ENCODE data around the gene ESRRA. TPM values are rescaled to one million over a fixed set of nuclear protein-coding genes. Genes with fewer than 3 reads are reported as not detected.
A peak's percentile ranks its signal among the peaks of the same experiment; 100 is the strongest.

Gene ESRRA
- polyA plus RNA-seq, 3 donors: 30.1 to 58.1 (median 49.6) TPM

DNA sequence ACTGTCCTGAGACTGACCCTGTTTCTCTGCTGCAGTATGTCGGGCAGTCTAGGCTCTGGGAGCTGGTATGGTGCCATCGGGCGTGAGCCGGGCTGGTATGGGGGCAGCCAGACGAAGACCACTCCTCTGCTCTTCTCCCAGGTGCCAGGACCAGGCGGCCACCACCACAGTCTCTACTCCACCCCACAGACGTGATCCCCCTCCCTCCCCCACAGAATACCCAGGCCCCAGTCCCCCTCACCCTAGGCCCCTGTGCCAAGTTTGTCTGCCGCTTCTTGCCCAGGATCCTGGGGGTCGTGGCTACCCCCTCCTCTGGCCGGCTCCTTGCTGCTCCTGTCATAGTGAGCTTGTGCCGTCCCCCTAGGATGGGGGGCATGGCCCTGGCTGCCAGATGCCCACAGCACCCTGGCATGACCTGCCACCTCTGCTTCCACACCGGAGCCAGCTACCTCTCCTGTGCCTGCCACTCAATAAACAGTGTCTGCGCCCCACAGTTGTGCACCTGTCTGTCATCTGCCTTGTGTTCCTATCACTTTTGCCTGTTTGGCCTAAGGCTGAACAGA is 16.2 kb upstream of the ESRRA start:
- 93 to 96% (median 95%) methylated on average over 13 of the region's 13 CpGs for WGBS, 3 donors
- H3K27ac ChIP-seq (ENCODE audit: low read depth, low read length): no peak overlapping the region

DNA sequence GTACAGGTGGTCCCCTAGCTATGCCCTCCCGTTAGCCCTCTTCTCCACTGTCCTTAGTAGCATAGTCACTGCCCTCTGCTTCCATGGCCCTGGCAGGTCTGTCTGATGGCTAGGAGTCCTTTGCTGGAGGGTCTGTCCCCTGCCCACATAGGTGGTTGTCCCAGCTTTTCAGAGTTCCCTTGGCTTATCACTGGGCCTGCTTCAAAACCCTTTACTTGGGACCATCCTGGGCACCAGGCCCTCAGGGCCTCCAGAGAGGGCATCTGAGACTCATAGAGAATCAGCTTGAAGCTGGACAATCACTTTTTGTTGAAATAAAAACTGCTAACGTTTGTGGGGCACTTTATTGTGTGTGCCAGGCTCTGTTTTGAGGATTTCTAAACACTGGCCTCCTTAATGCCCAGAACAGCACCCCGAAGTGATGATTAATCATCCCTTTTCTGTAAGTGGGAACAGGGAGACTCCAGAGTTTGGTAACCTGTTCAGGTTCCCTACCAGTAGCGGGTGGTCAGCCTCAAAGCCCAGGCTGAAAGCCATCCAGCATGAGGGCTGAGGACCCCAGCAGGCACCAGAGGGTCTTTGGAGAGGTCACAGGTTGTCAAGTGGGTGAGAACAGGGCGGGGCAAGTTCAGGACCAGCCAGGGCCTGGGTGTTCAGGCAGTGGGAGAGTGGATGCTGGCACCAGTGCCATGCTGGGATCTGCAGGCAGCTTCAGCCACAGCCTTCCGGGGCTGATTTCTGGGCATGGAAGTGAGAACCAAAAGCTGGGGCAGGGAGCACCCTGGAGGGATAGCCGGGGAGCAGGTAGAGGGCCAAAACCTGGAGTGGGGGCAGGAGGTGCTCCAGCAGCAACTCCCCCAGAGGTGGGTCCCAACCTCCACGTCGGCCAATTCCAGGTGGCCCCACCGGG is 14.7 kb upstream of the ESRRA start:
- WGBS, 3 donors: 49 to 62% (median 56%) methylated on average over 8 to 10 of the region's 10 CpGs
- H3K27ac ChIP-seq (ENCODE audit: low read depth, low read length): no peak overlapping the region

DNA sequence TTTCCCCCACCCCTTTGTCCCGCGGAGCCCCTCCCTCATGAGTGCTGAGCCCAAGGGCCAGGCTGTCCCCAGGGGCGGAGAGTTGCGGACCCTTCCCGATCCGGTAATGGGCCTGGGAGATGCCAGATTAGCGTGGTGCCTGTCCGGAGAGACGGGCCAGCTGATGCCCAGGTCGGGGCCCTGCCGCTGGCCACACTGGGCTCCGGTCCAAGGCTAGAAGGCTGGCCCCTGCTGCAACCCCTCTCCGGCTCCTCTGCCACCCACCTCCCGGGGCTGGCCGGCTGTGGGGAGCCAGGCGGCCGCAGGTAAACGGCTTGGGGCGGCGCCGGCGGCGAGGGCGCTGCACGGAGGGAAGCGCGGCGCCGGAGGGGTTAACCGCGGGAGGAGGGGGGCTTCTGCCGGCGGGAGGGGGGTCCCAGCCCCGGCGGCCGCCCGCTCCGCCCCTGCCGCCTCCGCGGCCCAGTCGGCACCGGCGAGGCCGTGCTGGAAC is 14.0 kb upstream of the ESRRA start, which contains the start of gene KCNK4:
Gene KCNK4 (plus strand): TSS at position 41 of the 490 bp plus-strand sequence. CDS start 1,717 bp downstream, outside the sequence.
- no peak within 1 kb of the TSS for H3K27ac ChIP-seq (ENCODE audit: low read depth, low read length)
- 4 to 7% (median 6%) methylated on average over 31 to 45 of the region's 45 CpGs for WGBS, 3 donors

DNA sequence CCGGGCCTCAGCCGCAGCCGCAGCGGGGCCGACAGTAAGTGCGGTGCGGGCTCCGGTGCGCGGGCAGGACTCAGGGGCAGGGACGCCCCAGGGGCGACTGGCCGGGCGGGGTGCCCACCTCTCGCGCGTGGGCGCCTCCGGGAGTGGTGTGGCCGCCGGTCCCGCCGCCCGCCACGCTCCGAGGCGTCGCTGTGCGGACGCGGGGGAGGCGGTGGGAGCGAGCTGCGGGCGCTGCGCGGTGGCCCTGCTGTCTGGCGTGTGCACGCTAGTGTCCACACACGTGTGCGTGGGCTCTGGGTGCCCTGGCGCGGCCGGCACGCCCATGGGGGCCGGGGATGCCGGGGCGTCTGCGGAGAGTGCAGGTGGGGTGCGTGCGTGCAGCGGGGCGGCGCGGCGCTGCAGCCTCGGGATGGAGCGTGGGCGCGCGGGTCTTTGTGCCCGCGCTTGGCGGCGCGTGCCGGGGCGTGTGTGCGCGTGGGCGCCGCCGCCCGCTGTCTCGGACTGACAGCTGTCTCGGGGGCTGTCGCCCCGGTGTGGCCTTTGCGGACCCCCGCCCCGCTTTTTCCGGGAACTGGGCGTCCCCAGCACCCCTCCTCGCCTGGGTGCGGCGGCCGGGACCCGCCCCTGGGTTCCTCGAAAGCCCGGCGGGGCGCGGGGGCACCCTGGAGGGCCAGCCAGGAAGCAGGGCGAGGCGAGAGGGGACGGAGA is 13.4 kb upstream of the ESRRA start:
- WGBS, 3 donors: 0 to 1% (median 1%) methylated on average over 64 to 96 of the region's 96 CpGs
- no peak overlapping the region for H3K27ac ChIP-seq (ENCODE audit: low read depth, low read length)

DNA sequence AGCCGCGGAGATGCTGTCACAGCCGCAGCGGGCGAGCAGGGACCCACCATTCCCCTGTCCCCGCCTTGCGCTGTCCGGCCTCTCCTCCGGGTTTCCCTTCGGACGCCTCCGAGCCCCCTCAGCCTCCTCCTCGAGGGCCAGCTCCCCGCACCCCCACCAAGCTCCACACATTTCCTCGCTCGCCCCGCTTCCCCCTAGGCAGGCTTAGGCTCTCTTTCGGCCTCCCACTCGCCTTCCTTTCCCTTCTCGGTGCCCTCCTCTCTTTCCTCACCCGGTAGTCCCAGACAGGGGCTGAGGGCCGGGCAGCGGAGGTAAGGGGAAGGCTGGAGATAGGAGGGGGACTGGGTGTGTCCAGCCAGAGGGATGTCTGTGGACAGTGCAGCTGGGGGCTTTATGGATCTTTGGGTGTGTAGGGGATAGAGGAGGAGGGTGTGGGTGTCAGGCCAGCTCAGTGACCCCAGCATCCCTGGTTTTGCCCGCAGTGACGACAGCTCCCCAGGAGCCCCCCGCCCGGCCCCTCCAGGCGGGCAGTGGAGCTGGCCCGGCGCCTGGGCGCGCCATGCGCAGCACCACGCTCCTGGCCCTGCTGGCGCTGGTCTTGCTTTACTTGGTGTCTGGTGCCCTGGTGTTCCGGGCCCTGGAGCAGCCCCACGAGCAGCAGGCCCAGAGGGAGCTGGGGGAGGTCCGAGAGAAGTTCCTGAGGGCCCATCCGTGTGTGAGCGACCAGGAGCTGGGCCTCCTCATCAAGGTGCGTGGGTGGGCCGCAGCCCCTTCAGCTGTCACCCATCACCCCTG is 12.7 kb upstream of the ESRRA start:
- no peak overlapping the region for H3K27ac ChIP-seq (ENCODE audit: low read depth, low read length)
- WGBS, 3 donors: 33 to 58% (median 35%) methylated on average over 29 to 42 of the region's 42 CpGs

DNA sequence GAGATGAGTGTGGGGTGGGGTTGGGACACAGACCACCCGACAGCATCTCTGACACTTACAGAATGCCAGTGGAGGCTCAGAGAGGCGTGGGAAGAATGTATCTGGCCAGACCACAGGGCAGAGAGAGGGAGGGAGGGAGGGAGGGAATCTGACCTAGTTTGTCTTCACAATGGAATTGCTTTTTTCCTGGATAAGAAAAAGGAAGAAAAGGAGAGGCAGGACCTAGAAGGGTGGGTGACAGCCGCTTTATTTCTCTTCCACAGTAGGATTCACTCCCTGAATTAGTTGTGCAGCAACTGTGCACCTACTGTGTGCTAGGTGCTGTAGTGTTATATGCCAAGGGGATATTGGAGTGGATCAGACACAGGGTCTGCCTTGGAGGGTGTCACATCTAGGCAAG is 10.6 kb upstream of the ESRRA start:
- no peak overlapping the region for H3K27ac ChIP-seq (ENCODE audit: low read depth, low read length)
- WGBS, 3 donors: 56 to 63% (median 57%) methylated on average over 3 of the region's 3 CpGs

DNA sequence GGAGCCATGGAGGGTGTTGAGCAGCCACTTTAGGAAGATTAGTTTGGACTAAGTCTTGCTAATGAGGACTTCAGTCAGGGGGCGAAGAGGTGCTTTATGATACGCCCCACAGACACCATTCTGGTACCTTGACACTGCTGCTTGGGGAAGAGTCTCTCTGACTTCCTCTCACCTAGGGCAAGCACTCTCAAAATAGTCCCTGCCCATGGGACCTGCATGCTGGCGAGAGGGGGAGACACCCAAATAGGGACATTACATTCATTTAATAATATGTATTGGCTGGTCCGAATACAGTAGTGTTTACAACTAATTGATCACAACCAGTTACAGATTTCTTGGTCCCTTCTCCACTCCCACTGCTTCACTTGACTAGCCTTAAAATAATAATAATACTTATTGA is 9.6 kb upstream of the ESRRA start:
- H3K27ac ChIP-seq (ENCODE audit: low read depth, low read length): no peak overlapping the region
- WGBS, 3 donors: 86 to 92% (median 87%) methylated on average over 4 of the region's 4 CpGs

DNA sequence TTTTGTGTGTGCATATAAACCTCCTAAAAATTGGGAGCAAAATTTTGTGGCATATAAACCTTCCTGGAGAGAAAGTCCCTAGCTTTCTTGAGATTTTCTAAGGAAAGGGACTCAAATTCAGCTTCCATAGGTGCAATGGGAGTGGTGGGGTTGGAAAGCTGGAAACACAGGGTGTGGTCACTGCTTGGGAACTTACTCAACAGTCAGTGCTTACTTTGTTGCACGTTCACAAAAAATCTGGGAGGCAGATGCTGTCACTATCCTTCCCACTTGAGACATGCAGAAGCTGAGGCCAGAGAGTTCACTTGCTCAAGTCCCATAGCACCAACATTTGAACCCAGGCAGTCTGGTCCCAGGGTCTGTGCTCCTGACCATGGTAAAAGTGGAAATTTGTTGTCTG is 9.1 kb upstream of the ESRRA start:
- 26 to 50% (median 28%) methylated on average over 1 of the region's 1 CpG for WGBS, 3 donors
- no peak overlapping the region for H3K27ac ChIP-seq (ENCODE audit: low read depth, low read length)

DNA sequence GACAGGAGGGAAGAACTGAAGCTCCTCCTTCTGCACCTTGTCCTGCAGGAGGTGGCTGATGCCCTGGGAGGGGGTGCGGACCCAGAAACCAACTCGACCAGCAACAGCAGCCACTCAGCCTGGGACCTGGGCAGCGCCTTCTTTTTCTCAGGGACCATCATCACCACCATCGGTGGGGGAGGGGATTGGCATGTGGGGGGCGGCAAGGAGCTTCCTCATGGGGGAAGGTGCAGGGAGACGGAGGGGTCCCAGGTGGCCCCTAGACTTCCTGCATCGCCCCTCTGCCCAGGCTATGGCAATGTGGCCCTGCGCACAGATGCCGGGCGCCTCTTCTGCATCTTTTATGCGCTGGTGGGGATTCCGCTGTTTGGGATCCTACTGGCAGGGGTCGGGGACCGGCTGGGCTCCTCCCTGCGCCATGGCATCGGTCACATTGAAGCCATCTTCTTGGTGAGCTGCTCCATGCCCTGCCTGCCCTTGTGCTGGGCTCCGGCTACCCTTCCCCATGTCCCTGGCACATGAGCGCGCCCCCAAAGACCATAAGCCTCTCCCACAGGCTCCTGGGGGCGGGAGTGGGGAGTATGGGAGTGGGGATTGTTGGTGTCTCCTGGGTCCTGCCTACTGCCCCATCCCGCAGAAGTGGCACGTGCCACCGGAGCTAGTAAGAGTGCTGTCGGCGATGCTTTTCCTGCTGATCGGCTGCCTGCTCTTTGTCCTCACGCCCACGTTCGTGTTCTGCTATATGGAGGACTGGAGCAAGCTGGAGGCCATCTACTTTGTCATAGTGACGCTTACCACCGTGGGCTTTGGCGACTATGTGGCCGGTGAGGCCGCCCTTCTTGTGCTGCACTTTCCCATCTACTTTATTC is 8.3 kb upstream of the ESRRA start:
- WGBS, 3 donors: 16 to 19% (median 17%) methylated on average over 34 of the region's 34 CpGs

DNA sequence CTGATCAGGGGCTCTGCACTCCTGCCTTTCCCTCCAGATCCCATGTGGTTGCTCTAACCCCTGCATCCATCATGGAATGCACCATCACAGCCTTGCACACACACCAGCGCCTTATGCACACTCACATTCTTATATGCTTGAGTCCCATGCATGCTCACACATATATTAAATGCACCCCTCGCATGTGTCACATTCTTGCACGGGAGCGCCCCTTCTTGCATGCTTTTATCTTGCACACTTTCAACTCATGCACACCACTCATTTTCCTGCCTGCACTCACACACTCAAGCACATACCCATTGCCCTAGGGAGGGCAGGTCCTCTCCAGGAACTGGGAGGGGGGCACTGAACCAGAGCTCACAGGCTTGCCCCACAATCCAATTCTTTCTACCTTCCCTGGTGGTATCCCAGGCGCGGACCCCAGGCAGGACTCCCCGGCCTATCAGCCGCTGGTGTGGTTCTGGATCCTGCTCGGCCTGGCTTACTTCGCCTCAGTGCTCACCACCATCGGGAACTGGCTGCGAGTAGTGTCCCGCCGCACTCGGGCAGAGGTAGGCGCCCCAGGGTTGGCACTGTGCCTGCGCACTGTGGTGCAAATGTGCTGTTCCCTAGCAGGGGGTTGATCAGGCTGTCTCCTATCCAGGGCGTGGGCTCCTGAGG is 7.5 kb upstream of the ESRRA start:
- H3K27ac ChIP-seq (ENCODE audit: low read depth, low read length): no peak overlapping the region
- WGBS, 3 donors: 33 to 48% (median 41%) methylated on average over 18 of the region's 18 CpGs

More for the DNA sequence above, 8.3 kb upstream of the ESRRA start:
- H3K27ac ChIP-seq (ENCODE audit: low read depth, low read length): no peak overlapping the region

DNA sequence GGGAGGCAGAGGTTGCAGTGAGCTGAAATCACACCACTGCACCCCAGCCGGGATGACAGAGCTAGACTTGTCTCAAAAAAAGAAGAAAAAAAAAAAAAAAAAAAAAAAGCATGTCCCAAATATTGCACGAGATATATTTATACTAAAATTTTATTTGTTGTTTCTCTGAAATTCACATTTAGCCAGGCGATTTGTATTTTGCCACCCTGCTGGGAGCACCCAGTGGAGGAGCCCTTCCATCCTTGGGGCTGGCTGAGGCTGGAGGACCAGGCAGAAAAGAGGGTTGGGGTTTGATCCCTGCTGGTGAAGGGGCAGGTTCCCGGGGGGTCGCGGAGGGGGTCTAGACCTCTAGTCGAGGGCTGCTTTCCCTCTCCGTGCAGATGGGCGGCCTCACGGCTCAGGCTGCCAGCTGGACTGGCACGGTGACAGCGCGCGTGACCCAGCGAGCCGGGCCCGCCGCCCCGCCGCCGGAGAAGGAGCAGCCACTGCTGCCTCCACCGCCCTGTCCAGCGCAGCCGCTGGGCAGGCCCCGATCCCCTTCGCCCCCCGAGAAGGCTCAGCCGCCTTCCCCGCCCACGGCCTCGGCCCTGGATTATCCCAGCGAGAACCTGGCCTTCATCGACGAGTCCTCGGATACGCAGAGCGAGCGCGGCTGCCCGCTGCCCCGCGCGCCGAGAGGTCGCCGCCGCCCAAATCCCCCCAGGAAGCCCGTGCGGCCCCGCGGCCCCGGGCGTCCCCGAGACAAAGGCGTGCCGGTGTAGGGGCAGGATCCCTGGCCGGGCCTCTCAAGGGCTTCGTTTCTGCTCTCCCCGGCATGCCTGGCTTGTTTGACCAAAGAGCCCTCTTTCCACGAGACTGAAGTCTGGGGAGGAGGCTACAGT is 6.1 kb upstream of the ESRRA start:
- WGBS, 3 donors: 3 to 5% (median 3%) methylated on average over 43 to 60 of the region's 60 CpGs
- no peak overlapping the region for H3K27ac ChIP-seq (ENCODE audit: low read depth, low read length)

DNA sequence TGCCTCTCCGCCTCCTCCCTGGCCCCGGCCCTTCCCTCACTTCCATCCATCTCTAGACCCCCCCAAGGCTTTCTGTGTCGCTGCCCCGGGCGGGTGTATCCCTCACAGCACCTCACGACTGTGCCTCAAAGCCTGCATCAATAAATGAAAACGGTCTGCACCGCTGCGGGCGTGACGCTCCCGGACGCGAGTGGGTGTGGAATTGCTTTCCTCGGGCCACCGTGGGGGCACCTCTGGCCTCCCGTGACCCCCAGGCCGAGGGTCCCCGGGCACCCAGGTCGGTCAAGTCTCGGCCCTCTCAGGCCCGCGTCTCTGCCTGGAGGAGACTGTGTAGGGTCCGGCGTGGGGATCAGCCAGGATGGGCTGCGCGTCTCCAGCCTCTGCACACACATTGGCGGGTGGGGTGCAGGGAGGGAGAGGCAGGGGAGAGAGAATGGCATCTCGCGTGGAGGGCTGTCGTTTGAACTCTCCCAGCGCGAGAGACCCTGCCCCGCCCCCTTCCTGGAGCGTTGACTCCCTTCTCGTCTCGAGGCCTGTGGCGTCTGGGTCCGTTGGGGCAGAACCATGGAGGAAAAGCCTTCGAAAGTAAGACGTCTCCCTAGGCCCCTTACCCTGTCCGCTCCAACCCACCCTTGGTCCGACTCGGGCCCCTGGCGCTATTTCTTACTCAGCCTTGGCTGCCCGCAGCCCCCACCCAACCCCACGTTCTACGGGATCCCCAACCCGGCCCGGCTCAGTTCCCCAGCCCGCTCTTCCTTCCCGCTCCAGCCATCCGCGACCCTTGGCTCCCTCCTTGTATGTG is 5.3 kb upstream of the ESRRA start, which contains the start of gene CATSPERZ:
Gene CATSPERZ (plus strand): TSS at position 512 of the 802 bp plus-strand sequence. CDS start 53 bp downstream, at position 565.
- 3 to 7% (median 4%) methylated on average over 50 to 54 of the region's 54 CpGs for WGBS, 3 donors

DNA sequence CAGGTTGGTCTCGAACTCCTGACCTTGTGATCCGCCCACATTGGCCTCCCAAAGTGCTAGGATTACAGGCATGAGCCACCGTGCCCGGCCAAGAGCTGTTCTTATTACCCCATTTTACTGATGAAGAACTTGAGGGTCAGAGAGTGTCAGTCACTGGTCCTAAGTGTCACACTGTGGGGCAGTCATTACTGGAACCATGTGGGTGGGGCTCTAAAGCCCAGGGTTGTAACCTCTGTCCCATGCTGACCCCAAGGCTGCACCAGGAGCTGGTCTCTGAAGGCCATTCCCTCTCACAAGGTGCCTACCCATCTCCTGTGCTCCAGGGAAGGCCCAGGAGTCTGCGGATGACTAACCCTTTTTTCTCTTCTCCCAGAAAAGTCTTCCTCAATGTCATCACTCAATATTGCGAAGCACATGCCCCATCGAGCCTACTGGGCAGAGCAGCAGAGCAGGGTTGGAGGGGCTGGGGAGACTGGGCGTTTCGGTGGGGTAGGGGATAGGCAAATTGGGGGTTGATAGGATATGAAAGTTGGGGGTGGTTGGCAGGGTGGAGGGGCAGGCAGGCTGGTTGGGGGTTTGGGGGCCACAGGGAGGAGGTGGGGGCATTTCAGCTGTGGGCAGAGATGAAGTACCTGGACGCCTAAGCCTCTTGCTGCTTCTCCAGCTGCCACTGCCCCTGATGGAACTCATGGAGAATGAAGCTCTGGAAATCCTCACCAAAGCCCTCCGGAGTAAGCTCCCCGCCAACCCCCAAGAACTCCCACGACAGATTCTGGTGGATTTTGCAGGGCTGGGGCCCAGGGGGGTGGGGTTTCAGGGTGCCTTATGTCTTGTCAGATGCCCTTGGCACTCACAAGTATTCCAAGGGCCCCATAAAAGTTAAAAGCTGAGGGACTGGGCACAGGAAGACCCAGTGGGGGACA is 2.0 kb upstream of the ESRRA start:
- H3K27ac ChIP-seq (ENCODE audit: low read depth, low read length): no peak overlapping the region
- 78 to 82% (median 82%) methylated on average over 13 of the region's 13 CpGs for WGBS, 3 donors

More for the DNA sequence above, 5.3 kb upstream of the ESRRA start, which contains the start of gene CATSPERZ:
- H3K27ac ChIP-seq (ENCODE audit: low read depth, low read length): no peak within 1 kb of the TSS

DNA sequence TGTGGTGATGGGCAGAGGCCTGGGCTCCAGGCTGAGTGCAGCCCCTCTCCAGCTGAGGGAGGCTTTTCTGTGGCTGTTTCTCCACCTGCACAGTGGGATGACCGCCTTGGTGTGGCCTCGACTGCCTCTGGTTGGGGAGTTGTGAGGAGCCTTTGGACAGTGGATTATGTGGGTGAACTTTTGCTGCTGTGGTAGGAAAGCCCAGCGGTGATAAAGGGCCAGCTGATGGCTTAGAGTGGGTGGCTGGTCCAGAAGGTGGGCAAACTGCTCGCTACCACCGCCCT is 1.4 kb upstream of the ESRRA start:
- WGBS, 3 donors: 51 to 67% (median 54%) methylated on average over 5 of the region's 5 CpGs
- peak overlapping the region; percentile 44 for H3K27ac ChIP-seq (ENCODE audit: low read depth, low read length)
